Bronchial epithelial cell (primary cell): Measurements from ENCODE around the gene PM20D1. TPM values are rescaled to one million over a fixed set of nuclear protein-coding genes. Genes with fewer than 3 reads are reported as not detected.
"Not testable (repeated sequence)": the region's sequence is repeated elsewhere in the genome, so short reads cannot be mapped to it uniquely, and the experiment has no call there.

Source experiments
- DNase-seq: peaks from one replicate; pipeline ENCODE4 v3.0.0-alpha.2; 2010; ENCODE audit warnings: low read depth
- FAIRE-seq: peaks from 2 replicates; lab custom pipeline; 2011; peaks lifted over from hg19 to GRCh38; lab: Jason Lieb, UNC
- H3K27me3 ChIP-seq: 2 replicates; pipeline ENCODE4 v1.5.1; 2011; ENCODE audit warnings: low read length; ENCODE audit not compliant: control insufficient read depth, insufficient read depth
- H3K36me3 ChIP-seq: 2 replicates; pipeline ENCODE4 v1.5.1; 2011; ENCODE audit warnings: low read length; ENCODE audit not compliant: control insufficient read depth, insufficient read depth
- H3K4me3 ChIP-seq: 2 replicates; pipeline ENCODE4 v1.5.1; 2011; ENCODE audit warnings: mild to moderate bottlenecking, low read depth, low read length, control low read depth
- total RNA-seq: library from RNA; depleted of rRNA; stranded (reverse); fragments of >200 nt; gene quantifications from 2 replicates; pipeline ENCODE4 v1.2.1, GENCODE V29; 2014
- TF ChIP-seq, protein P1 (sequence below): IDR thresholded peaks from 2 replicates; pipeline ENCODE4 v1.5.1; 2011; ENCODE audit warnings: mild to moderate bottlenecking, moderate library complexity, low read length, control low read depth, inconsistent platforms; ENCODE audit not compliant: insufficient read depth, severe bottlenecking

Gene PM20D1
- total RNA-seq, 1 donor from 2014 or later = not detected

DNA sequence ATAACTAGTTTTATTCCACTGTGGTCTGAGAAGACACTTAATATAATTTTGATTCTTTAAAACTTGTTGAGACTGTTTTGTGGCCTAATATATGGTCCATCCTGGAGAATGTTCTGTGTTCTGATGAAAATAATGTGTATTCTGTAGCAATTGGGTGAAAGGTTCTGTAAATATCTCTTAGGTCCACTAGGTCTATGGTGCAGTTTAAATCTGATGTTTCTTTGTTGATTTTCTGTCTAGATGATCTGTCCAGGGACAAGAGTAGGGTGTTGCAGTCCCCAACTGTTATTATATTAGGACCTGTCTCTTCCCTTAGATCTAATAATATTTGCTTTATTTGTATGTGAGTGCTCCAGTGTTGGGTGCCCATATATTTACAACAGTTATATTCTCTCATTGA is 33.9 kb upstream of the PM20D1 start:
- no peak for DNase-seq
- no peaks in the 10 kb centered on the region for H3K27me3 ChIP-seq
- FAIRE-seq = no peak
- no peak overlapping the region for H3K4me3 ChIP-seq
- H3K36me3 ChIP-seq = no peaks in the 10 kb centered on the region
- TF ChIP-seq, protein P1, sequence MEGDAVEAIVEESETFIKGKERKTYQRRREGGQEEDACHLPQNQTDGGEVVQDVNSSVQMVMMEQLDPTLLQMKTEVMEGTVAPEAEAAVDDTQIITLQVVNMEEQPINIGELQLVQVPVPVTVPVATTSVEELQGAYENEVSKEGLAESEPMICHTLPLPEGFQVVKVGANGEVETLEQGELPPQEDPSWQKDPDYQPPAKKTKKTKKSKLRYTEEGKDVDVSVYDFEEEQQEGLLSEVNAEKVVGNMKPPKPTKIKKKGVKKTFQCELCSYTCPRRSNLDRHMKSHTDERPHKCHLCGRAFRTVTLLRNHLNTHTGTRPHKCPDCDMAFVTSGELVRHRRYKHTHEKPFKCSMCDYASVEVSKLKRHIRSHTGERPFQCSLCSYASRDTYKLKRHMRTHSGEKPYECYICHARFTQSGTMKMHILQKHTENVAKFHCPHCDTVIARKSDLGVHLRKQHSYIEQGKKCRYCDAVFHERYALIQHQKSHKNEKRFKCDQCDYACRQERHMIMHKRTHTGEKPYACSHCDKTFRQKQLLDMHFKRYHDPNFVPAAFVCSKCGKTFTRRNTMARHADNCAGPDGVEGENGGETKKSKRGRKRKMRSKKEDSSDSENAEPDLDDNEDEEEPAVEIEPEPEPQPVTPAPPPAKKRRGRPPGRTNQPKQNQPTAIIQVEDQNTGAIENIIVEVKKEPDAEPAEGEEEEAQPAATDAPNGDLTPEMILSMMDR = no peak

DNA sequence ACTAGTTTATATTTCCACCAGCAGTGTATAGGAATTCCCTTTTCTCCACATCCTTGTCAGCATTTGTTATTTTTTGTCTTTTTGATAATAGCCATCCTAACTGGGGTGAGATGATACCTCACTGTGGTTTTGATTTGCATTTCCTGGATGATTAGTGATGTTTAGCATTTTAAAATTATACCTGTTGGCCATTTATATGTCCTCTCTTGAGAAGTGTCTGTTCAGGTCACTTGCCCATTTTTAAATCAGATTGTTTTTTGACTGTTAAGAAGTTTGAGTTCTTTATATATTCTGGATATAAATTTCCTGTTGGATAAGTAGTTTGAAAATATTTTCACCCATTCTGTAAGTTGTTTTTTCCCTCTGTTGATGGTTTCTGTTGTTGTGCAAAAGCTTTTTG is 31.0 kb upstream of the PM20D1 start:
- Histone ChIP-seq H3K4me3 (no peak overlapping the region), H3K36me3 (no peaks in the 10 kb centered on the region), H3K27me3 (no peaks in the 10 kb centered on the region)
- TF ChIP-seq, protein P1 = no peak
- DNase-seq (no peak), FAIRE-seq (no peak)

DNA sequence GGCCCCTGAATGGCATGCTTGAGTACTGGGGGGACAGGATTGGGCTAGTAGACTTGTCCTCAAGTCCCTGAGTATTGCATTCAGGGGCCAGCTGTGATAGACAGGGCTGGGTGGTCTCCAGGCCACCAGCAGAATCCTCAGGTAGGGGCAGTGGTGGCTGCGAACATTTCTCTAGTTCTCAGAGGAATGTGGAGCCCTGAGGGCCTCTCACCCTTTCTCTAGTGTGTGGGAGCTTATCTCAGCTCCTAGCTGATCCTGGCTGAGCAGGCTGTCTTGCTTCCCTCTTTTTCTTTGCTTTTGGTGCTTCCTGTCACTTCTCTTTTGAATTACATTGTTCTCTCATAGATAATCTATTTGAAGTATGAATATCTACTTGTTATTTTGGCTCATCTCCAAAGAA is 30.0 kb upstream of the PM20D1 start:
- Histone ChIP-seq H3K4me3 (no peak overlapping the region), H3K27me3 (no peaks in the 10 kb centered on the region), H3K36me3 (no peaks in the 10 kb centered on the region)
- DNase-seq (no peak), FAIRE-seq (no peak)
- TF ChIP-seq, protein P1 = no peak

DNA sequence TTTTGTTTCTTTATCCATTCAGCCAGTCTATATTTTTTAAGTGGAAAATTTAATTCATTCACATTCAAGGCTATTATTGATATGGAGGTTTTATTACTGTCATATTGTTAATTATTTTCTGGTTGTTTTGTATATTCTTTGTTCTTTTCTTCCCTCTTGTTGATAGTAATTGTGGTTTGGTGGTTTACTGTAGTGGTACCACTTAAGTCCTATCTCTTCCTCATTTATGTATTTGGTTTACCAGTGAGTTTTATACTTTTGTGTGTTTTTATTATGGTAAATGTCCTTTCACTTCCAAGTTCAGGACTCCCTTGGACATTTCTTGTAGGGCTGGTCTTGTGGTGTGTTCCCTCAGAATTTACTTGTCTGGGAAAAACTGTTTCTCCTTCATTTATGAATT is 28.1 kb upstream of the PM20D1 start:
- FAIRE-seq = no peak
- H3K36me3 ChIP-seq = no peaks in the 10 kb centered on the region
- H3K27me3 ChIP-seq = no peaks in the 10 kb centered on the region
- no peak overlapping the region for H3K4me3 ChIP-seq
- no peak for DNase-seq
- TF ChIP-seq, protein P1 = no peak

DNA sequence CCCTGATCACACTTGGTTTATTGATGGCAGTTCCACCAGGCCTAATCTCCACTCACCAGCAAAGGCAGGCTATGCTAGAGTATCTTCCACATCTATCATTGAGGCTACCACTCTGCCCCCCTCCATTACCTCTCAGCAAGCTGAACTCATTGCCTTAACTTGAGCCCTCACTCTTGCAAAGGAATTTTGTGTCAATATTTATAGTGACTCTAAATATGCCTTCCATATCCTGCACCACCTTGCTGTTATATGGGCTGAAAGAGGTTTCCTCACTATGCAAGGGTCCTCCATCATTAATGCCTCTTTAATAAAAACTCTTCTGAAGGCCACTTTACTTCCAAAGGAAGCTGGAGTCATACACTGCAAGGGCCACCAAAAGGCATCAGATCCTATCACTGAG is 23.2 kb upstream of the PM20D1 start:
- not testable (repeated sequence) for H3K27me3 ChIP-seq, H3K4me3 ChIP-seq, DNase-seq, H3K36me3 ChIP-seq, FAIRE-seq

DNA sequence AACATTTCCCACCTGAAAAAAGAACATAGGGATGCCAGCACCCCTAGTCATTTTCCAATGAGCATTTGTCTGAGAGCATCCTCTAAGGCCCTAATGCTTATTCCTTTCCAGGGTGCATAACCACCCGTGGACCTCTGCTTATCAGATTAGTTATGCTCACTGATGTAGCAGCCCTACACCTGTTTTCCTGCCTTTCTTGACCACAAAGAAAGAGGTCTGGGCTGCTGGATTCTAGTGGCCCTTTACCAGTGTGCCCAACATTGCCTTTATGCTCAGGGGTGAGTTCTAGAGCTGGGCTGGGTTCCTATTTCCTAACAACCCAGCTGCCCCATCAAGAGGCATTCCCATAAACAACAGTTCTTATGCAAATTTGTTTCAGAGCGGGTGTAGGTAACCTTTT is 20.3 kb upstream of the PM20D1 start:
- FAIRE-seq = no peak
- H3K36me3 ChIP-seq = no peaks in the 10 kb centered on the region
- no peaks in the 10 kb centered on the region for H3K27me3 ChIP-seq
- no peak for DNase-seq
- TF ChIP-seq, protein P1 = no peak
- no peak overlapping the region for H3K4me3 ChIP-seq
